H1 (cell line): Measurements from ENCODE around the gene WDR7. TPM values are rescaled to one million over a fixed set of nuclear protein-coding genes. Genes with fewer than 3 reads are reported as not detected.

Experiments used
- CTCF ChIA-PET: fragments of 300-600 bp; sonication (Branson Sonifier 250); formaldehyde crosslinking; loops from one replicate; lab custom pipeline; 2021; ENCODE audit not compliant: partially characterized antibody; lab: Charles Lee
- POLR2A ChIA-PET: fragments of 300-600 bp; sonication (Branson Sonifier 250); formaldehyde crosslinking; loops from one replicate; lab custom pipeline; 2021; ENCODE audit warnings: inconsistent platforms; ENCODE audit not compliant: partially characterized antibody; lab: Charles Lee
- DNase-seq, 2 experiments: peaks; one replicate each; pipeline versions ENCODE4 v3.0.0 to v3.0.0-alpha.2; 2010 to 2022; ENCODE audit warnings: low spot score in 2 of 2, low read depth in 1 of 2, mixed read lengths in 1 of 2
- FAIRE-seq: peaks from 2 replicates; lab custom pipeline; 2011; peaks lifted over from hg19 to GRCh38; lab: Jason Lieb, UNC
- H2AFZ ChIP-seq: 2 replicates; pipeline ENCODE4 v1.8.1; 2012; ENCODE audit warnings: low read length, inconsistent platforms
- H2AK5ac ChIP-seq: 2 replicates; pipeline ENCODE4 v1.6.1; 2013; ENCODE audit warnings: low read depth, low read length
- H2BK120ac ChIP-seq: replicated peaks from 2 replicates; pipeline ENCODE3; 2013; ENCODE audit warnings: low read depth, low read length, inconsistent platforms
- H2BK12ac ChIP-seq: 2 replicates; pipeline ENCODE4 v1.6.1; 2013; ENCODE audit warnings: low read depth, low read length
- H2BK15ac ChIP-seq: 2 replicates; pipeline ENCODE4 v1.6.1; 2013; ENCODE audit warnings: low read length
- H2BK20ac ChIP-seq: 2 replicates; pipeline ENCODE4 v1.6.1; 2013; ENCODE audit warnings: low read length
- H2BK5ac ChIP-seq: 2 replicates; pipeline ENCODE4 v1.6.1; 2013; ENCODE audit warnings: low read depth, low read length
- H3K14ac ChIP-seq: 2 replicates; pipeline ENCODE4 v1.6.1; 2013; ENCODE audit warnings: inconsistent platforms; ENCODE audit not compliant: insufficient read length
- H3K18ac ChIP-seq: 2 replicates; pipeline ENCODE4 v1.6.1; 2013; ENCODE audit warnings: low read length; ENCODE audit errors: extremely low read depth
- H3K23ac ChIP-seq: 2 replicates; pipeline ENCODE4 v1.6.1; 2013; ENCODE audit warnings: inconsistent platforms; ENCODE audit not compliant: insufficient read length
- H3K23me2 ChIP-seq: 2 replicates; pipeline ENCODE4 v1.6.1; 2013; ENCODE audit warnings: low read depth, low read length
- H3K27ac ChIP-seq: 2 replicates; pipeline ENCODE4 v1.6.1; 2011; ENCODE audit warnings: low read depth, low read length, inconsistent platforms
- H3K27me3 ChIP-seq, 4 experiments: replicated peaks in 1 of 4; 1 replicate in 1 of 4; 2 replicates in 3 of 4; pipeline versions ENCODE4 v1.6.1 to v1.8.1; 2011 to 2013; ENCODE audit warnings: low read length in 3 of 4, mild to moderate bottlenecking in 3 of 4, inconsistent platforms in 2 of 4, mixed read lengths in 2 of 4, moderate library complexity in 1 of 4; ENCODE audit not compliant: control insufficient read depth in 3 of 4, insufficient read depth in 3 of 4; ENCODE audit errors: extremely low read depth in 1 of 4
- H3K36me3 ChIP-seq, 4 experiments: 2 replicates each; pipeline versions ENCODE4 v1.6.1 to v1.8.1; 2011 to 2013; ENCODE audit warnings: mild to moderate bottlenecking in 4 of 4, low read length in 3 of 4, moderate library complexity in 2 of 4, control low read depth in 1 of 4, inconsistent platforms in 1 of 4; ENCODE audit not compliant: insufficient read depth in 4 of 4, control insufficient read depth in 2 of 4
- H3K4ac ChIP-seq: replicated peaks from 2 replicates; pipeline ENCODE3; 2013; ENCODE audit warnings: low read length, low read depth, mixed read lengths, inconsistent platforms; ENCODE audit not compliant: insufficient read length
- H3K4me1 ChIP-seq, 4 experiments: replicated peaks in 1 of 4; 1 replicate in 1 of 4; 2 replicates in 3 of 4; pipeline versions ENCODE4 v1.6.1 to v1.8.1; 2011 to 2013; ENCODE audit warnings: low read length in 3 of 4, inconsistent platforms in 2 of 4, mixed read lengths in 1 of 4; ENCODE audit not compliant: insufficient read depth in 4 of 4, control insufficient read depth in 3 of 4
- H3K4me2 ChIP-seq, 2 experiments: 2 replicates each; pipeline versions ENCODE4 v1.6.1 to v1.8.1; 2011 to 2013; ENCODE audit warnings: low read depth in 2 of 2, low read length in 2 of 2, control low read depth in 1 of 2, inconsistent platforms in 1 of 2, mild to moderate bottlenecking in 1 of 2; ENCODE audit not compliant: insufficient read depth in 1 of 2
- H3K4me3 ChIP-seq, 4 experiments: fragments of 200-600, 300-600 bp in 1 of 4; sonication (generic), shearing (Covaris generic), sonication (Bioruptor Twin) in 1 of 4; 2 replicates each; pipeline versions ENCODE4 v1.5.1 to v1.8.1; 2011 to 2016; ENCODE audit warnings: low read length in 4 of 4, low read depth in 3 of 4, control low read depth in 2 of 4, inconsistent platforms in 2 of 4, mild to moderate bottlenecking in 2 of 4, mixed read lengths in 1 of 4, moderate library complexity in 1 of 4; ENCODE audit not compliant: insufficient read depth in 2 of 4; ENCODE audit errors: extremely low read depth in 1 of 4
- H3K56ac ChIP-seq: replicated peaks from 2 replicates; pipeline ENCODE3; 2013; ENCODE audit warnings: low read depth, mild to moderate bottlenecking, mixed read lengths, low read length, inconsistent platforms; ENCODE audit not compliant: insufficient read length
- H3K79me1 ChIP-seq: 2 replicates; pipeline ENCODE4 v1.6.1; 2013; ENCODE audit warnings: low read depth, low read length, control low read depth
- H3K79me2 ChIP-seq, 2 experiments: 2 replicates each; pipeline versions ENCODE4 v1.6.1 to v1.8.1; 2012 to 2013; ENCODE audit warnings: low read length in 2 of 2, mild to moderate bottlenecking in 2 of 2, inconsistent platforms in 1 of 2; ENCODE audit not compliant: insufficient read depth in 2 of 2, control insufficient read depth in 1 of 2
- H3K9ac ChIP-seq, 4 experiments: replicated peaks in 1 of 4; 1 replicate in 1 of 4; 2 replicates in 3 of 4; pipeline versions ENCODE4 v1.6.1 to v1.8.1; 2011 to 2013; ENCODE audit warnings: low read depth in 3 of 4, low read length in 3 of 4, control low read depth in 2 of 4, mild to moderate bottlenecking in 2 of 4, moderate library complexity in 2 of 4, inconsistent platforms in 1 of 4; ENCODE audit errors: extremely low read depth in 1 of 4
- H3K9me3 ChIP-seq, 2 experiments: 2 replicates each; pipeline versions ENCODE4 v1.6.1 to v1.8.1; 2012 to 2013; ENCODE audit warnings: mild to moderate bottlenecking in 2 of 2, moderate library complexity in 2 of 2, control low read depth in 1 of 2, inconsistent platforms in 1 of 2, low read depth in 1 of 2, low read length in 1 of 2, mixed read lengths in 1 of 2; ENCODE audit not compliant: insufficient read depth in 2 of 2
- H4K20me1 ChIP-seq, 2 experiments: replicated peaks in 1 of 2; 2 replicates each; pipeline versions ENCODE3 to v1.8.1; 2011 to 2013; ENCODE audit warnings: inconsistent platforms in 2 of 2, low read length in 2 of 2, mild to moderate bottlenecking in 1 of 2; ENCODE audit not compliant: insufficient read depth in 2 of 2, control insufficient read depth in 1 of 2
- H4K5ac ChIP-seq: 2 replicates; pipeline ENCODE4 v1.6.1; 2013; ENCODE audit warnings: low read length, low read depth, mixed read lengths, inconsistent platforms; ENCODE audit not compliant: insufficient read length
- H4K8ac ChIP-seq: 2 replicates; pipeline ENCODE4 v1.8.0; 2013; ENCODE audit warnings: mild to moderate bottlenecking, moderate library complexity, low read length, inconsistent platforms; ENCODE audit not compliant: insufficient read depth; ENCODE audit errors: extremely low read depth
- H4K91ac ChIP-seq: replicated peaks from 2 replicates; pipeline ENCODE3; 2013; ENCODE audit warnings: low read length, mixed read lengths, inconsistent platforms; ENCODE audit not compliant: insufficient read length
- ATF3 ChIP-seq: IDR thresholded peaks from 2 replicates; pipeline ENCODE4 v1.6.1; 2011; ENCODE audit warnings: low read depth, mild to moderate bottlenecking, low read length; ENCODE audit not compliant: insufficient read depth
- BCL11A ChIP-seq, 2 experiments: IDR thresholded peaks; one replicate each; pipeline ENCODE4 v1.6.1; 2011; ENCODE audit warnings: low read depth in 2 of 2, low read length in 2 of 2, mild to moderate bottlenecking in 2 of 2
- EZH2 ChIP-seq: fragments of 200-600 bp; sonication (generic); IDR thresholded peaks from 2 replicates; pipeline ENCODE4 v1.7.1; 2012; ENCODE audit warnings: low read depth, mild to moderate bottlenecking, moderate library complexity, low read length, inconsistent platforms; ENCODE audit not compliant: severe bottlenecking
- GABPA ChIP-seq: IDR thresholded peaks from 2 replicates; pipeline ENCODE4 v1.6.1; 2011; ENCODE audit warnings: mild to moderate bottlenecking, low read length, moderate library complexity, borderline replicate concordance; ENCODE audit not compliant: insufficient read depth
- MAFK ChIP-seq: IDR thresholded peaks from 2 replicates; pipeline ENCODE4 v1.6.1; 2012; ENCODE audit warnings: low read depth, mild to moderate bottlenecking, improper control_type of control experiment, low read length
- PHF8 ChIP-seq: fragments of 200-600 bp; sonication (generic); conservative IDR thresholded peaks from 2 replicates; pipeline ENCODE4 v1.7.1; 2012; ENCODE audit warnings: low read depth, mild to moderate bottlenecking, inconsistent platforms, low read length, moderate library complexity
- POLR2A ChIP-seq, 2 experiments: IDR thresholded peaks; 1 replicate in 1 of 2; 2 replicates in 1 of 2; pipeline ENCODE4 v1.6.1; 2011; ENCODE audit warnings: low read depth in 2 of 2, low read length in 2 of 2, mild to moderate bottlenecking in 2 of 2; ENCODE audit errors: control extremely low read depth in 1 of 2
- RAD21 ChIP-seq, 2 experiments: IDR thresholded peaks in 1 of 2; conservative IDR thresholded peaks in 1 of 2; 2 replicates each; pipeline ENCODE4 v1.6.1; 2011; ENCODE audit warnings: low read depth in 2 of 2, low read length in 2 of 2, improper control_type of control experiment in 1 of 2, inconsistent platforms in 1 of 2, mild to moderate bottlenecking in 1 of 2, moderate library complexity in 1 of 2
- RFX5 ChIP-seq: IDR thresholded peaks from 2 replicates; pipeline ENCODE4 v1.6.1; 2011; ENCODE audit warnings: low read depth, low read length, improper control_type of control experiment, borderline replicate concordance
- SRF ChIP-seq: IDR thresholded peaks from 2 replicates; pipeline ENCODE4 v1.6.1; 2011; ENCODE audit warnings: mild to moderate bottlenecking, low read depth, low read length, moderate library complexity
- TAF1 ChIP-seq: IDR thresholded peaks from 2 replicates; pipeline ENCODE4 v1.6.1; 2011; ENCODE audit warnings: mild to moderate bottlenecking, low read depth, low read length
- WGBS, 2 experiments: shearing (Covaris generic) in 1 of 2; methylation state at CpG; one replicate each; pipeline versions ENCODE4 v1.1.6 to v1.1.7; 2013 to 2015; ENCODE audit warnings: low lambda C conversion rate in 2 of 2, mixed read lengths in 2 of 2, inconsistent platforms in 1 of 2, low coverage in 1 of 2, missing lambda C conversion rate in 1 of 2; ENCODE audit not compliant: insufficient replicate concordance in 2 of 2, insufficient coverage in 1 of 2, insufficient read length in 1 of 2; ENCODE audit errors: extremely low coverage in 1 of 2, missing lambda C conversion rate in 1 of 2; 5-methylcytosine and 5-hydroxymethylcytosine counted together
- polyA plus RNA-seq, 7 experiments: library from polyadenylated mRNA; depleted of rRNA in 3 of 7; stranded (reverse) in 5 of 7; unstranded in 2 of 7; fragments of >200 nt in 5 of 7; fragments of 200-250 nt in 2 of 7; gene quantifications; 1 replicate in 5 of 7; 2 replicates in 1 of 7; 4 replicates in 1 of 7; pipeline versions ENCODE4 v1.2.1 to v1.2.3, GENCODE V29; 2011 to 2013; ENCODE audit warnings: missing spikeins in 2 of 7, mixed read lengths in 2 of 7
- total RNA-seq: library from RNA; stranded (reverse); fragmentation: NEBNext Ultra II Directional; extraction: Animal tissue kit (Norgen Biotek cat#: 25700); gene quantifications from 2 replicates; pipeline ENCODE4 v1.2.1, GENCODE V29; 2021
- TF ChIP-seq, protein P1 (sequence below): IDR thresholded peaks from 2 replicates; pipeline ENCODE4 v1.6.1; 2012; ENCODE audit warnings: low read length, inconsistent platforms

Gene WDR7
- total and polyA plus RNA-seq, 2 of the 8 experiments (the other 6 are each of a cell fraction or from before 2014, with no cell fraction given), result 5.5 to 15.2 TPM

DNA sequence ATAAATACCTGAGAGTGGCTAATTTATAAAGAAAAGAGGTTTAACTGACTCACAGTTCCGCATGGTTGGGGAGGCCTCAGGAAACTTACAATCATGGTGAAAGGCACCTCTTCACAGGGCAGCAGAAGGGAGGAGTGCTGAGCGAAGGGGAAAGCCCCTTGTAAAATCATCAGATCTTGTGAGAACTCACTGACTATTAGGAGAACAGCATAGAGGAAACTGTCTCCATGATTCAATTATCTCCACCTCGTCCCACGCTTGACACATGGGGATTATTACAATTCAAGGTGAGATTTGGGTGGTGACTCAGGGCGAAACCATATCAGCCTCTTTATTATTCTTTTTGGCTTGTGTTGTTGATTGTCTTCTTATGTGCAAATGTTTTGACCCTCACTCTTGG, 76.2 kb downstream of the WDR7 start:
- no peak overlapping the region for H3K14ac ChIP-seq
- 73% methylated on average over 5 of the region's 5 CpGs; no CpG with 5 or more reads in 1 of the 2 experiments for WGBS, 2 experiments
- no peaks in the 10 kb centered on the region for H4K20me1 ChIP-seq
- H3K79me2 ChIP-seq, result no peaks in the 10 kb centered on the region
- H3K9me3 ChIP-seq, result no peaks in the 10 kb centered on the region
- no peak overlapping the region for H3K23ac ChIP-seq
- H3K18ac ChIP-seq, result no peak overlapping the region
- no peak overlapping the region for H2BK120ac ChIP-seq
- POLR2A ChIA-PET, result no interaction called here
- no peak overlapping the region for H4K8ac ChIP-seq
- no peak overlapping the region for H2BK15ac ChIP-seq
- CTCF ChIA-PET, result interaction anchor here (0.8 kb wide), 1 partner anchor 26 kb away, joined by 3 read pairs; no protein-coding TSS in a partner anchor
- no peaks in the 10 kb centered on the region for H3K4me1 ChIP-seq
- H3K79me1 ChIP-seq, result no peaks in the 10 kb centered on the region; the same call in 1 of the 2 replicates
- H3K4me2 ChIP-seq, result no peak overlapping the region
- H3K9ac ChIP-seq, result no peak overlapping the region
- no peak overlapping the region for H3K27ac ChIP-seq
- H4K91ac ChIP-seq, result no peak overlapping the region
- H3K36me3 ChIP-seq, result no peaks in the 10 kb centered on the region
- no peak overlapping the region for H4K5ac ChIP-seq
- H3K4me3 ChIP-seq, result no peak overlapping the region
- H3K4ac ChIP-seq, result no peak overlapping the region
- no peak overlapping the region for H2AK5ac ChIP-seq
- H2BK20ac ChIP-seq, result no peak overlapping the region
- no peak overlapping the region for H2AFZ ChIP-seq
- DNase-seq (no peak), FAIRE-seq (no peak)
- no peaks in the 10 kb centered on the region for H3K27me3 ChIP-seq
- no peak overlapping the region for H3K56ac ChIP-seq
- H2BK12ac ChIP-seq, result no peak overlapping the region
- H3K23me2 ChIP-seq, result no peaks in the 10 kb centered on the region
- H2BK5ac ChIP-seq, result no peak overlapping the region
- no peak for TF ChIP-seq RFX5
- TF ChIP-seq MAFK, result no peak
- TF ChIP-seq EZH2, result no peak
- TF ChIP-seq, protein P1, sequence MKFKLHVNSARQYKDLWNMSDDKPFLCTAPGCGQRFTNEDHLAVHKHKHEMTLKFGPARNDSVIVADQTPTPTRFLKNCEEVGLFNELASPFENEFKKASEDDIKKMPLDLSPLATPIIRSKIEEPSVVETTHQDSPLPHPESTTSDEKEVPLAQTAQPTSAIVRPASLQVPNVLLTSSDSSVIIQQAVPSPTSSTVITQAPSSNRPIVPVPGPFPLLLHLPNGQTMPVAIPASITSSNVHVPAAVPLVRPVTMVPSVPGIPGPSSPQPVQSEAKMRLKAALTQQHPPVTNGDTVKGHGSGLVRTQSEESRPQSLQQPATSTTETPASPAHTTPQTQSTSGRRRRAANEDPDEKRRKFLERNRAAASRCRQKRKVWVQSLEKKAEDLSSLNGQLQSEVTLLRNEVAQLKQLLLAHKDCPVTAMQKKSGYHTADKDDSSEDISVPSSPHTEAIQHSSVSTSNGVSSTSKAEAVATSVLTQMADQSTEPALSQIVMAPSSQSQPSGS, result no peak
- no peak for TF ChIP-seq PHF8
- TF ChIP-seq ATF3, result no peak
- no peak for TF ChIP-seq RAD21 (IDR thresholded peaks at IDR 0.05 in 1 of 2, conservative IDR thresholded peaks at IDR 0.05 in 1 of 2; ENCODE audit: low read depth in 2 of 2, low read length in 2 of 2)
- TF ChIP-seq POLR2A (IDR thresholded peaks at IDR 0.05; ENCODE audit: control extremely low read depth in 1 of 2, low read depth in 2 of 2, low read length in 2 of 2), result no peak
- no peak for TF ChIP-seq TAF1
- no peak for TF ChIP-seq SRF
- TF ChIP-seq BCL11A (IDR thresholded peaks at IDR 0.05; ENCODE audit: low read depth in 2 of 2, low read length in 2 of 2), result no peak
- TF ChIP-seq GABPA, result no peak
